ENCODE measurements around the gene SLFN14.
"Not testable (repeated sequence)": the region's sequence is repeated elsewhere in the genome, so short reads cannot be mapped to it uniquely, and the experiment has no call there.

SLFN14 gene

DNA sequence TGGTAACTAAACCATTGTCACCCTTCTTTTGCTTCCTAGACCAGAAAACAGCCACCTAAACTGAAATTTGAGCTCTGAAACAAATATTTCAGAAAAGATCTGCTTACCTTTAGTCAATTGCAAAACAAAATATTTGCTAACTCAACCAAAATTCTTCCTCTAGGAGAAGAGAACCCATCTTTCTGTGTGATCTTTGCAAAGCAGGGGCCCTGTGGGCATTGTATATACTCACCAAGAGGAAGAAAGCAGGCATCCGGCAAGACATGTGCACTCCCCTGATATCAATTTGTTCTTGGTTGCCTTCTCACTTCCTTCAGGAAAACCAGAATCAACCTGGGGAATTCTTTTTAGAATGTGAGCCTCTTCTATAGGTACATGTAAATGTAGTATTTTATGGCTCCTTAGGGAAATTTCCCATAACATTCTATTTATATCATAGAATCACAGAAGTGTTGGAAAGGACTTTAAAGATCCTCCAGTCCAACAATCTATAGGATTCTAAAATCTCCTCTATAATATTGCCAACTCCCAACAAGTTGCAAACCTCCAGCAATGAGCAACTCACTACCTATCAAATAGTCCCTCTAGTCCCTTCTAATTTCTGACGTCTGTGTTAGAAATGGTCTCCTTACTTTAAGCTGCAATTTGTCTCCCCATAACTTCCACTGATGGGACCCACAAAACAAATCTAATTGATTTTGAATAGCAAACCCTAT is 966 bp downstream of the SLFN14 start:
- DNase-seq (ENCODE audit: low spot score): no peak

DNA sequence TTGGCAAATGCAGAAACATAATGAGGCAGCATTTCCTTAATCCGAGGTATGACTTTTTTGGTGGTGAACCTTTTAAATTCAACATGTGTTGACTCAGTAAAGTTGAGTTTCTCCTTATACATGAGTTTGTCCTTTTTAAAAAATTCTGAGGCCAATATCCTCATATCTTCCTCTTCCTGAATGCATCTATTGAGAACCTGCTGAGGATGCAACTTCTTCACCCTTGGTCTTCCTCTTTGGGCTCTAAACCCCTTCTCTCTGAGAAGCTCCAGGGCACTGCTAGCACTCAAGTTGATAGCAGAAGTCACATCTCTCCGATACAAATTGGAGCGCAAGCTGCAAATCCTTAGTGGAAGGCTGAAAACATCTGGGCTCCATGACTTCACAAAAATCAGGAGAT is 3.3 kb downstream of the SLFN14 start:
- no peak for DNase-seq (ENCODE audit: low spot score)

DNA sequence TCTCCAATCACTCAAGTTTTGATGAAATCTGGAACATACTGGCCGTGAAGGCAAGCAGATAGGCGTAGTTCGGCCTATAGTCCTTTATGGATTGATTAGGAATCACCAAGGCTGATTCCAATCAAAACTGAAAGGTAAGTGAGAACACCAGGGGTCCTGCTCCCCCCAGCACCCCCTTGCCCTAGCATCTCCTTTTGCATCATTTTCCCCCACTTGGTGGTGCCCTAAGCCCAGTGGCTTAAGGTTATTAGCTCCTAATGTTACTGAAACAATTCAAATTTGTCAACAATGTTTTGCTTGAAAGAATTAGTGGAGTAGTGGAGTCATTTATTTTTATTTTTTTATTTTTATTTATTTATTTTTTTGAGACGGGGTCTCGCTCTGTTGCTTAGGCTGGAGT is 4.9 kb downstream of the SLFN14 start:
- no peak for DNase-seq (ENCODE audit: low spot score)

DNA sequence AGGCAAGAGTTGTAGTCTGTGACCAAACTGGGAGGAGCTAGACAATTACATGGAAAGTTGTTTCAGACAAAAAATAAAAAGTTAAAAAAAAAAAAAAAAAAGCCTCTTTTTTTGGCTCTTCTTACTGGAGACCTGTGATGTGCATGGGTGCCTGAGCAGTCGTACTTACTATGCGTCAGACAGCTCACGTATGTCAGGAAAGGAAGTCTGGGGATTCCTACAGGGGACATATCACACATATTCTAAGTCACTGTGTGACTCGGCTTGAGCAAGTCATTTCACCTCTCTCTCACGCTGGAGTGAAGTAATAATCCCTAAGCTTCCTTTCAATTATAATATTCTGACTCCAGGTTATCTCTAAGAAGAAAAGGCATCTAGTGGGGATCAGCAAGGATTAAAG is 6.0 kb downstream of the SLFN14 start:
- peak; percentile 33 for DNase-seq (ENCODE audit: low spot score)

DNA sequence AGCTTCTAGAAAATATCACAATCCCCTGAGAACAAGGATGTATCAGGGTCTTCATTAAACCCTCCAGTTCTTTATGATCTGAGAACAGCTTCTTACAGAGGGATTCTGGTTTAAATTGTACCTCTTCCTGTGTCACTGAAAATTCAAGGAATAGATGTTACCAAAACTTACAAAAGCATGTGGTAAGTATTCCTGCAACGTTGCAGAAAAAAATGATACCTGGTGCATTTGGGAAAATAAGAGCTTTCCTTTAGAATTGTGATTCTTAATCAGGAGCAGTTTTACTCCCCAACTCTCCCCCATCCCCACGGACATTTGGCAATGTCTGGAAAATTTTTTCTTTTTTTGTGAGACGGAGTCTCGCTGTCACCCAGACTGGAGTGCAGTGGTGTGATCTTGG is 7.3 kb downstream of the SLFN14 start:
- DNase-seq (ENCODE audit: low spot score): no peak

DNA sequence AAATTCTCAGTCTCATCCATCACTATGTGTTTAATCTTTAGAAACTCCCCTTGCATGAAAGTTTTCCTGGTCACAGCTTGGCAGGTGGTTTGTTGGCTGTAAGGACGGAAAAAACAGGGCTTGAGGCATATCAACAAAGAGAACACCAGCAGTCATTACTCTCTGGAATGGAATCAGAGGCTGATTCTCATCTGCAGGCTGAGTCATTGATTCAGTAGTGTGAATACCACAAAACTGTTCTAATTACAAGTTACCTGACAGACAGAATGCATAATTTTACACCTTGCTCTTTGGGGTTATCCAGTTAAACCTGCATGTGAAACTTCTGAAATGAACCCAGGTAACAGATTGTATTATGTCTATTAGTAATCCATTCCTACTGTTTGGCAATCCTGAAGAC is 11.6 kb downstream of the SLFN14 start:
- no peak for DNase-seq (ENCODE audit: low spot score)

DNA sequence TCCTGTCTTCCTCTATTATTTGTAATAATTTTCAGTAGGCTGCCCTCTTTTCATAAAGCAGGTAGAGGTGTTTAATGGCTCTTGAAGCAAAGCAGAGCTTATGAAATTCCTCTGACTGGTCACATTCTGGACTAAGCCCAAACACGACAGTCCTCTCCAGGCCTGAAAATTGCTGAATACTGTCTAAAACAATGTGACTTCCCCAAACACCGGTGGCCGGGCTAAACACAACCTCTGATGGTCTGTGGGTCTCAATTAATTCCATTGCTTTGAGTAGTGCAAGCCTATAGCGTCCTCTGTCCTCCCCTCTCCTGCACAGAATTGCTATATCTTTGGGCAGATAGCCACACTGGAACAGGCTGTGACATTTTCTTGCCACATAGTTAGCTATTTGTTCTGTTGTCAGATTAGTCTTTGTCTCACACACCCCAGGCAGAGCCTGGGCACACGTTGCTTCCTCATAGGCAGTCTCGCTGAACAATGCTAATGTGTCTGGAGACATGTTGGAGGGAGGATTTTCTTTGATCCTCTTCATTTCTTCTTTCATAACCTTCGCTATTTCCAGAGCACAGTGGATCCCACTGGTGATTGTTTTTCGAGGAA is 12.3 kb downstream of the SLFN14 start:
- DNase-seq (ENCODE audit: low spot score): no peak

DNA sequence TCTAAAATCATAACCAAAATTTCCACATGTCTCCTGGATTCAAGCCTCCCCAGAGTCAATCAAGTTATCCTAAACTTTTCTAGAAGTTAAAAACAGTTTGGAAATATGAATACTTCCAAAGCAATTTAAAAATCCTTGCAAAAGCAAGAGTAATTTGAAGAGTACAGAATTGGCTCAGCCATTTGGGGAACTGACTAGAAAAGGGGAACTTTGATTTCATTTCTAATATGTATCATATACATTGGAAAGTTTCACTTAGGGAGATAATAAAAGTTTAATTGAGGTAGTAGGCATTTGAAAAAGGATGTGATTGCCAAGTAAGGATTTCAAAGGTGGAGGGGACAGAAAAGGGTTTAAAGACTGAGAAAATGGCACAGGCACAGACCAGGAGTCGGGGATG is 14.1 kb downstream of the SLFN14 start:
- DNase-seq (ENCODE audit: low spot score): no peak

DNA sequence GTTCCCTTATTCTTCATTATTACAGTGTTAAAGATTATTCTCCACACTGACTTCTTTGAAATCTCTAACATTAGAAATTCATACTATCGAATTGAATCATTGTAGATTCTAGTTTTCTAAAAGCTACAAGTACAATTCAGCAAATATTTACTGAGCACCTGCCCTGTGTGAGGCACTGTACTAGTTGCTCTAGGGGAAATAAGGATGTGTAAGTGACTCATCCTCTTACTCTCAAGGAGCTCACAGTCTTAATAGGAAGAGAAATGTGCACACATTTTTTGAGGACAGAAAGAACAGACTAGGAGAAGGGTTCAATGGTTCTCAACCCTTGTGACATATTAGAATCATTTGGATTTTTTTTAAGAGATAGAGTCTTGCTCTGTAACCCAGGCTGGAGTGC is 15.5 kb downstream of the SLFN14 start:
- DNase-seq (ENCODE audit: low spot score): no peak

DNA sequence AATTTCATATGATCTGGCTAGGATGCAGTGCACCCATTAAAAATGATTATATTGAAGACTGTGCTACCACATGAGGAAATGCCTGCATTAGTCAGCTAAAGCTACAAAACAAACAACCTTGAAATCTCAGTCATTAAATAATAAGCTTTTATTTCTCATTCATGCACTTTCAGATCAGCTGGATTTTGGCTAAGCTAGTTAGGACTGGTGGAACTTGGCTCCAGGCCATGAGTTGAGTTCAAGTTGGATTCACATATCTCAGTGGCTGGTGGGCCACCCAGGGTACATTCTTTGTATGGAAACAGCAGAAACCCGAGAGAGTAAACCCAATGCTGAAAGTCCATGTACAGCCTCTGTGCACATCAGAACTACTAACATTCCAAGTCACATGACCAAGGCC is 16.8 kb downstream of the SLFN14 start:
- no peak for DNase-seq (ENCODE audit: low spot score)

DNA sequence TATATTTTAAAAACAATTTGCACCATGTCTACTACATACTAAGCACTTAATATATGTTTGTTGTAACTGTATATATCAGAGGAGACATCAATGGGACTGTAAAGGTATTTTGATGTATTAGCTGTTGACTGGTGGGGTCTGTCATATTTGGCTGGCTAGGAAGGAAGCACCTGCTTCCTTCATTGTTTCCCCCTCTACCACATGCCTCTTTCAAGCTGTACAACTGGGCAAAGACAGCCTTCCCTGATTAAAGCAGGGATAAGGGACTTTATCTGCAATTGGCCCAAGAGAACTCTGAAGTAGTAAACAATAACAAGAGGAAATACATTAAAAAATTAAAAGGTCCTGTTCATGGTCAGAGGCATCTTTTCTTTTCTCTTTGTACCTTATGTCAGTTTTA is 17.6 kb downstream of the SLFN14 start:
- no peak for DNase-seq (ENCODE audit: low spot score)

DNA sequence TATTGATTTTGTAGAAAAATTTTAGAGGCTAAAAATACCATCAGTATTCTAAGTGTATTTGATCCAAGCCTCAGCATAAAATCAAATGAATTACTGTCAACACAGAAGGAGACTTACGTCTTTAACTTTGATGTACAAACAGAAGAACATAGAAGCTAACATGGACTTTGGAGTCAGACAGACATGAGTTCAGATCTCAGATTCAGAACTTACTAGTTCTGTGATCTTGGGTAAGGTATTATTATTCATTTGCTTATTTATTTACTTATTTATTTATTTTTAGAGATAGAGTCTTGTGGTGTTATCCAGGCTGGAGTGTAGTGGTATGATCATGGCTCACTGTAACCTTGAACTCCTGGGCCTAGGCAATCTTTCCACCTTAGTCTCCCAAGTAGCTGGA is 19.2 kb downstream of the SLFN14 start:
- no peak for DNase-seq (ENCODE audit: low spot score)

DNA sequence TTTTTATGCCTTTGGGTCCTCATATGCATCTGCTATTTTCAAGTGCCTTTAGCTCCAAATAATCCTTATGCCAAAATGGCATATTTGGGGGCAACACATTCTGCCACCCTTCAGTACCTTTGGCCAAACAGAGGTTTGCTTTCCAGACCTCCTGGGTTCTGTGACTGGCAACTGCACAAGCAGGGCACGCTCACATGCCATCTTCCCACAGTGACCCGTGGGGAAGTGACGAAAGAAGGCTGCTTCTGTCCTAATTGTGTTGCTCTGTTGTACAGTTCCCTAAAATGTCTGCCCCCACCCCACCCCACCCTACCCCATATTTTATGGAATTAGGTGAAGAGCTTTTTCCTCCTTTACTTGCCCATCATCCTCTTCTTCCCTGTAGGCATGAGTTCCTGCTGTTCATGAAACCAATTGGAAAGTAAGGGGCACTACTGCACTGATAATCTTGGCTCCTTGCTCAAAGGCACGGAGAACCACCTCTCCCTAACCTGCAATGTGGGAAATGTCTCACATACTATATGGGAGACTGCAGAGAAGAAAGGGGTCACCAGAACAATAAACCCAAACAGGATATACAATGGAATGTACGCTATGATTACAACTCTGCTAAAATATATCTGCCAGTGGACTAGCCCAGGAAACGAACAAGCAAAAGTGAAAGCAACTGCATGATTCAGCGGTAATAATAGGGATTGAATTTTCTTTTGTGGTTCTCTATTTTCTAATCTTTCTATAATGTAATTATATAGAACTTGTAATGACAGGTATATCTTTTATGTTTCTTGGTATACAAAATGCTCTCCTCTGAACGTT is 19.8 kb downstream of the SLFN14 start:
- no peak for DNase-seq (ENCODE audit: low spot score)

DNA sequence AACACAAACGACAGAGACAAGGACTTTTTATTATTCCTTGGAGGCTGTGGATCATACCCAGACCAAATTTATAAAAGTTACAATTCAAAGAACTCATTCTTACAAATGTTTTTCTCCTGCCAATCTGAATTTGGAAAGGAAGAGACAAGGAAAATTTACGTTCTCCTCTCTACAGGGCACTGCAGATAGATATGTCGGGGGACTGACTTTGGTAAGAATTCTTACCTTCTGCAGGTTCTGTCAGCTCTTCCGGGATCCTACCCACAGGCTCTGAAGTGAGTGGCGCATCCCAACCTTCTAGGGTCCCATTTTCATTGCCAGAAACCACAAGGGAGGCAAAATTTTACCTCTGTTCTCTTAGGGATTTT is 21.0 kb downstream of the SLFN14 start:
- no peak for DNase-seq (ENCODE audit: low spot score)

DNA sequence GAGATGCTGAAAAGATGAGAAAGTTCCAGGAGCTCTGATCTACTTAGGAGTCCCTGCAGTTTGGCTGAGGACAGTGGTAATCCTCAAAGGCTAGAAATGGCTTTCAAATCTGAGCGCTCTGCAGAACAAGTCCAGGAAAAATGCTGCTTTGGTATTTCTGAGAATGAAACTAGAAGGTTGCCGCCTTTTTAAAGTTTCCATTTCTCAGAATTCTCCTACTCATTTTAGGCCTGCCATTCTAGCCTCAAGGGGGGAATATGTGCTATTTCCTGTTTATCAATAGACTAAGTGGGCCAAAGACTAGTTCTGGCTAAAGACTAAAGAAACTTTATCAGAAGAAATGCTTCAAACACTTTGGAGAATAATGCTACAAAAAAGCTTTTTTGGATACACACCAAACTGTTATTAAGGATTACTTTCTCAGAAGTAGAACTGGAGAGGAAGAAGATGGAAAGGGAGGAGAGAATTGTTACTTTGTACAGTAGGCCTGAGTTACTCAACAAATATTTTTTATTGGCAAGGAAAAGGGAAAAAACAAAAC is 22.9 kb downstream of the SLFN14 start, which contains the start of gene SLFN12L:
SLFN12L (minus strand) TSS at position 78 of the 541 bp plus-strand sequence. CDS start 15,314 bp downstream, outside the sequence.
- DNase-seq (ENCODE audit: low spot score): no peak

DNA sequence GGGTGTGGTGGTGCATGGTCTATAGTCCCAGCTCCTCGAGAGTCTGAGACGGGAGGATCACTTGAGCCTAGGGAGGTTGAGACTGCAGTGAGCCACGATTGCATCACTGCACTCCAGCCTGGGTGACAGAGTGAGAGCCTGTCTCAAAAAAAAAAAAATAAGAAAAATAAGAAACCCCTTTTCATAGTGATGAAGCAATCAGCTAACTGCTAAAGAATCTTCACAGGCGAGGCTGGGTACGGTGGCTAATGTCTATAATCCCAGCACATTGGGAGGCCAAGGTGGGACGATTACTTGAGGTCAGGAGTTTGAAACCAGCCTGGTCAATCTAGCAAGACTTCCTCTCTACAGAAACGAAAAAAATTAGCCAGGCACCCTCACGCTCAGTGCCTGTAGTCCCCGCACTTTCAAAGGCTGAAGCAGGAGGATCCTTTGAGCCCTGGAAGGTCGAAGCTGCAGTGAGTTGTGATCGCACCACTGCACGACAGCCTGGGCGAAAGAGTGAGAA is 23.9 kb downstream of the SLFN14 start:
- no peak for DNase-seq (ENCODE audit: low spot score)

DNA sequence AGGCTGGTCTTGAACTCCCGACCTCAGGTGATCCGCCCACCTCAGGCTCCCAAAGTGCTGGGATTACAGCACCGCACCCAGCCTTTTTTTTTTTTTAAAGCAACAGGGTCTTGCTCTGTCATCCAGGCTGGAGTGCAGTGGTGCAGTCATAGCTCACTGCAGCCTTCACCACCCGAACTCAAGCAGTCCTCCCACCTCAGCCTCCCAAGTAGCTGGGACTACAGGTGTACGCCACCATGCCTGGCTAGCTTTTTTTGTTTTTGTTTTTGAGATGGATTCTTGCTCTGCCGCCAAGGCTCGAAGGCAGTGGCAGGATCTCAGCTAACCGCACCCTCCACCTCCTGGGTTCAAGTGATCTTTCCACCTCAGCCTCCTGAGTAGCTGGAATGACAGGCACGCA is 25.2 kb downstream of the SLFN14 start:
- DNase-seq (ENCODE audit: low spot score): not testable (repeated sequence)

DNA sequence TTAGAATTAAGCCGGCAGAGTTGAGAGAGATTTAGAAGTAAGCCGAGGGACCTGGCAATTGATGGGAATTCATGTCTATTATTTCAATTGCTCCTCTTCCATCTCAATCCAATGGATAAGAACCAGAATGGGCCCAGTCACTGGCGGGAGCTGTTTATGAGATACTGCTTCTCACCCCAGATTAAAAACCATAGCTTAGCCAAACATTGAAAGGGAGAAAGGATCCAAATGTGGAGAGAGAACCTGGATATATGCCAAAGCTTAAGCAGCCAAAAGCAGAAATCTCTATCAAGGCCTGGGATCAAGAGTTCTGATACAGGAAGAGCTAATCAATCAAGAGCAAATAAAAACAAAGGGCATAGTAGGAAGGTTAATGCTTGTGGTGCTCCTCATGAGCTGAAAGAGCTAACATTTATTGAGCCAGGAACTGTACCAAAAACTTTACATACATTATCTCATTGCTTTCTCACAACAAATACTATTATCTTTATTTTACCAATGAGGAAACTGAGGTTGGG is 26.0 kb downstream of the SLFN14 start:
- DNase-seq (ENCODE audit: low spot score): no peak

DNA sequence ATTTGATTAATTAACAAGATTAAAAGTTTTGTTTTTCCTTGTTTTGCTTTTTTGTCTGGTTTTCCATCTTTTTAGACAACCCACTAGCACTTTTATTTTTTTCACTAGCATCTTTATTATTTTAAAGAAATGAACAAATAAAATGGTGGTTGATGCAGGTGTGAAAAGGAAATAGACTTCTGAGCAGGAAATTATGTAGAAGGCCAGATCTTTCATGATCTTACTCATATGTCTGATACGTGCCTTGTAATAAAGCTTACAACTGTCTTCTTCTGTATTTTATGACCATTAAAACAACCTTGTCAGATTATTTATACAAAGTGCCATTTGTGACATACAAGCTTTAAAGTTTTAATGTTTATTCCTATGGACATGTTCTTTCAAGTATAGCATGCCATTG is 29.5 kb downstream of the SLFN14 start:
- no peak for DNase-seq (ENCODE audit: low spot score)

DNA sequence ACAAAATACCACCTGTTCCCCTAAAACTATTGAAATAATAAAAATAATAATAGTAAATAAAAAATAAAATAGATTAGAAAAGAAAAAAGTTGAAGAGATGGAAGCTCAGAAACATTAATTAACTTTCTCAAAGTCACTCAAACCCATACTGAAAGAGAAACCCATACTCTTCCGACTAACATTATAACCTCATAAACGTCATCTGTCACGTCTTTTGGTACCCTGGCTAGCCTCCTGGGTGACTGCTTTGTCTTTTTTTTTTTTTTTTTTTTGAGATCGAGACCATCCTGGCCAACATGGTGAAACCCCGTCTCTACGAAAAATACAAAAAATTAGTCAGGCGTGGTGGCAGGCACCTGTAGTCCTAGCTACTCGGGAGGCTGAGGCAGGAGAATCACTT is 30.8 kb downstream of the SLFN14 start:
- no peak for DNase-seq (ENCODE audit: low spot score)

DNA sequence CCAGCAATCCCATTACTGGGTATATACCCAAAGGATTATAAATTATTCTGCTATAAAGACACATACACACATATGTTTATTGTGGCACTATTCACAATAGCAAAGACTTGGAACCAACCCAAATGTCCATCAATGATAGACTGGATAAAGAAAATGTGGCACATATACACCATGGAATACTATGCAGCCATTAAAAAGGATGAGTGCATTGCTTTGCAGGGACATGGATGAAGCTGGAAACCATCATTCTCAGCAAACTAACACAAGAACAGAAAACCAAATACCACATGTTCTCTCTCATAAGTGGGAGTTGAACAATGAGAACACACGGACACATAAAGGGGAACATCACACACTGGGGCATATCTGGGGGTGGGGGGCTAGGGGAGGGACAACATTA is 31.3 kb downstream of the SLFN14 start:
- DNase-seq (ENCODE audit: low spot score): not testable (repeated sequence)

DNA sequence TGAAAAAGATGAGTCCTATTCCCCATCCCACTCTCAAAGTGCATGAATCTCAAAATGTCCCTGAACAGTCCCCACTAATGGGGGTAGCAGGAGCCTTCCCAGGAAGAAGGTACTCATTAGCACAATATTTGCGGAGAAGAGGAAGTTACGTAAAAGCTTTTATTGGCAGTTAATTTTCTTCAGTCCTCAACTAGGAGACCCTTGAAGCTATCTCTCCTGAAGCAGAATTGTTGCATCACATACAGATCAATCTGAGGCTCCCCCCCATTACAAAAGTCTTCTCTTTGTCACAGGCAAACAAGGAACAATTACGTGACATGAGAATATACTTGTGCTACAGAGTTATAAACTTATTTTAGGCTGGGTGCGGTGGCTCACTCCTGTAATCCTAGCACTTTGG is 37.3 kb downstream of the SLFN14 start:
- DNase-seq (ENCODE audit: low spot score): no peak

Data from kidney tubule cell (primary cell).